GM10847 (cell line): Measurements from ENCODE around the gene CD3E.

Experiments
- POLR2A ChIP-seq: IDR thresholded peaks from 2 replicates; pipeline ENCODE4 v1.6.1; 2011; ENCODE audit not compliant: insufficient read length; ENCODE audit errors: extremely low read depth

The CD3E gene

GRCh38 chr11:118340449-118340848 lies 35.9 kb downstream of the CD3E start:
- TF ChIP-seq POLR2A: no peak

- no peak for TF ChIP-seq POLR2A
These were observed 36.7 kb downstream of the CD3E start for GRCh38 chr11:118341261-118341660.

- no peak for TF ChIP-seq POLR2A
These were observed 37.4 kb downstream of the CD3E start for GRCh38 chr11:118341815-118342489.

GRCh38 chr11:118342503-118343161 lies 38.1 kb downstream of the CD3E start, which contains the start of gene CD3D:
Gene CD3D, minus strand, starts transcription at chr11:118342705. Its CDS starts 98 bp downstream, at chr11:118342607.
- no peak for TF ChIP-seq POLR2A

DNA sequence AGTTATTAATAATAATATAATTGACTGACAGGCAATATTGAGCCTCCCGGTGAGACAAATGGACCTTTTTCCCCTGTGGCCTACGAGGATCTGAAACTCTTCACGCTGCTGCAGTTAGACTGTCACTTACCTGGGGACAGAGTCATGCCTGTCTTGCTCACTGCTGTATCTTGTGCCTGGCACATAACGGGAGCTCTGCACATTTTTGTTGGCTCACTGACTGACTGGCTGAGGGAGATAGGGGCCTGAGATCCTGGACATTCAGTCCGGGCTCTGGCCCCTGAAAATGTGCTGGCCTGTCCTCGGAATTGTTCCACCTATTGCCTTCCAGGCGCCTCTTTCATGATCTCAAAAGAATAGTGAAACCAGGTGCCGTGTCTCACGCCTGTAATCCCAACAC lies 38.7 kb downstream of the CD3E start:
- no peak for TF ChIP-seq POLR2A

DNA sequence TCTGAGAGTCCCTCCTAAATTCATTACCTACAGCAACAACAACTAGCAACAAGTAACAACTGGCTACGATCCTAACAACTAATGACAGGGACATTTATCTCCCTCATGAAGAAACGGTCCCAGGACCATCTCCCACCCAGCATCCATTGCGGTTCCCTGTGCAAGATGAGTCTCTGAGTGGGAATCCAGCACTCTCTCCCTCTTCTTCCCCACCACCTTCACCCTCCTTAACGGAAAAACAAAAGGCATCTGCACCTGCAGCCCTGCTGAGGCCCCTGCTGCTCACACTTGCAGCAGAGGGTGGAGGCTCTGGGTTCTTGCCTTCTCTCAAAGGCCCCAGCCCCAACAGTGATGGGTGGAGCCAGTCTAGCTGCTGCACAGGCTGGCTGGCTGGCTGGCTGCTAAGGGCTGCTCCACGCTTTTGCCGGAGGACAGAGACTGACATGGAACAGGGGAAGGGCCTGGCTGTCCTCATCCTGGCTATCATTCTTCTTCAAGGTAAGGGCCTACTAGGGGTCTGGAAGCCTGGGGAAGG lies 39.5 kb downstream of the CD3E start, which contains the start of gene CD3G:
CD3G (plus strand) TSS at position 364 of the 535 bp plus-strand sequence; CDS start at position 444, 80 bp downstream.
- no peak for TF ChIP-seq POLR2A

DNA sequence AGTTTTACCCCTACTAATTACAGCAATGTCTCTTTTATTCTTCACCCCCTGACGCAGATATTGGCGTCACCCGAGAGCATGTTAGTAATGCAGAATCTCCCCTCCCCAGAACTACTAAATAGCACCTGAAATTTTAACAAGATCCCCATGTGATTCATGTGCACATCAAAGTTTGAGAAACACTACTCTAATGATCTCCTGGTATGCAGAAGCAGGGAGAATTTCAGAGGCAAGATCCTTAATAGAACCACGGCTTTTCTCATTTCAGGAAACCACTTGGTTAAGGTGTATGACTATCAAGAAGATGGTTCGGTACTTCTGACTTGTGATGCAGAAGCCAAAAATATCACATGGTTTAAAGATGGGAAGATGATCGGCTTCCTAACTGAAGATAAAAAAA lies 44.9 kb downstream of the CD3E start:
- no peak for TF ChIP-seq POLR2A

DNA sequence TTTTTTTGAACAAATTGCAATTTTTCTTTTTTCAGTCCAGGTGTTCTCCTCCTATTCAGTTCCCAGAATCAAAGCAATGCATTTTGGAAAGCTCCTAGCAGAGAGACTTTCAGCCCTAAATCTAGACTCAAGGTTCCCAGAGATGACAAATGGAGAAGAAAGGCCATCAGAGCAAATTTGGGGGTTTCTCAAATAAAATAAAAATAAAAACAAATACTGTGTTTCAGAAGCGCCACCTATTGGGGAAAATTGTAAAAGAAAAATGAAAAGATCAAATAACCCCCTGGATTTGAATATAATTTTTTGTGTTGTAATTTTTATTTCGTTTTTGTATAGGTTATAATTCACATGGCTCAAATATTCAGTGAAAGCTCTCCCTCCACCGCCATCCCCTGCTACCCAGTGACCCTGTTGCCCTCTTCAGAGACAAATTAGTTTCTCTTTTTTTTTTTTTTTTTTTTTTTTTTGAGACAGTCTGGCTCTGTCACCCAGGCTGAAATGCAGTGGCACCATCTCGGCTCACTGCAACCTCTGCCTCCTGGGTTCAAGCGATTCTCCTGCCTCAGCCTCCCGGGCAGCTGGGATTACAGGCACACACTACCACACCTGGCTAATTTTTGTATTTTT lies 48.7 kb downstream of the CD3E start:
- no peak for TF ChIP-seq POLR2A

DNA sequence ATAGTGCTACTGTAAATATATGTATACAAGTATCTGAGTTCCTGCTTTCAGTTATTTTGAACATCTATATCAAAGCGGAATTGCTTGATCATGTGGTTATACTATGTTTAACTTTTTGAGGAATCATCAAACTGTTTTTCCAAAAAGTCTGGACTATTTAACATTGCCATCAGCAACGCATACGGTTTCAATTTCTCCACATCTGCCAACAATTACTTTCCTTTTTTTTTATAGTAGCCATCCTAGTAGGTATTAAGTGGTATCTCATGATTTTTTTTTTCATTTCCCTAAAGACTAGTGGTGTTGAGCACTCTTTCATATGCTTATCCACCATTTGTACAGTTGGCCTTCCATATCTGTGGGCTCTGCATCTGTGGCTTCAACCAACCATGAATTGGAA lies 53.5 kb downstream of the CD3E start:
- TF ChIP-seq POLR2A: no peak

GRCh38 chr11:118359295-118359958 lies 54.9 kb downstream of the CD3E start, which contains the start of gene UBE4A:
Gene UBE4A, plus strand, starts transcription at chr11:118359600. Its CDS starts 5,481 bp downstream, at chr11:118365081.
- peak; percentile 91 for TF ChIP-seq POLR2A

DNA sequence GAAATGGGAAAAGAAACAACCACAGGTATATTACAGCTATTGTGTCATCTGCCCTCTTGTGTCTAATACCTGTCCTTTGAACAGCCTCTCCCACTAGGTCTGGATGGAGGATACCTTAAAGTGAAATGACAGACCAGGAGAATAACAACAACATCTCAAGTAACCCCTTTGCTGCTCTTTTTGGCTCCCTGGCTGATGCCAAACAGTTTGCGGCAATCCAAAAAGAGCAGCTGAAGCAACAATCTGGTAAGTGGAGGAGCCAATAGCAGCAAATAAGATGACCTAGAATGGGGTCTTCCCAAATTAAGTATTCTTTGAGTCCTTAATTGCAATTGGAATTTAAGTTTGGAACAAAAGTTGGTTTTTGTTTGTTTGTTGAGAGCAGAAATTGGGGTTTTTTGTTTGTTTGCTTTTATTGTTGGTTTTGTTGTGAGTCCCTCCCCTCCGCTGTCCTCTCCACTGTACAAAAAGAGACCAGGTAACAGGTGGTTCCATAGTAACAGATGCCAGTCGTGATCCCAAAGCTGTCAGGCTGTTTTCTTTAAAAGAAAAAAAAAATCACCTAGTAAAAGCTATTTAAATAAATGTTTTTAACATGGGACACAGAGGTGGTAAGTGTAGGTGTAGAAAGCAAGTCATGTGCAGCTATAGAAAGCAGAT lies 60.6 kb downstream of the CD3E start:
- no peak for TF ChIP-seq POLR2A
